CD4-positive, alpha-beta T cell treated with Interleukin-6 at 100 ng/mL for 8 hours (primary cell): ENCODE results near the gene DEGS2.
A peak's percentile ranks its signal among the peaks of the same experiment; 100 is the strongest.

Experiments
- DNase-seq: peaks from one replicate; pipeline ENCODE4 v3.0.0-alpha.2; 2020; ENCODE audit warnings: mixed read lengths, low spot score

DEGS2 gene

GRCh38 chr14:100114109-100114765 is 45.2 kb downstream of the DEGS2 start:
- DNase-seq, result no peak

DNA sequence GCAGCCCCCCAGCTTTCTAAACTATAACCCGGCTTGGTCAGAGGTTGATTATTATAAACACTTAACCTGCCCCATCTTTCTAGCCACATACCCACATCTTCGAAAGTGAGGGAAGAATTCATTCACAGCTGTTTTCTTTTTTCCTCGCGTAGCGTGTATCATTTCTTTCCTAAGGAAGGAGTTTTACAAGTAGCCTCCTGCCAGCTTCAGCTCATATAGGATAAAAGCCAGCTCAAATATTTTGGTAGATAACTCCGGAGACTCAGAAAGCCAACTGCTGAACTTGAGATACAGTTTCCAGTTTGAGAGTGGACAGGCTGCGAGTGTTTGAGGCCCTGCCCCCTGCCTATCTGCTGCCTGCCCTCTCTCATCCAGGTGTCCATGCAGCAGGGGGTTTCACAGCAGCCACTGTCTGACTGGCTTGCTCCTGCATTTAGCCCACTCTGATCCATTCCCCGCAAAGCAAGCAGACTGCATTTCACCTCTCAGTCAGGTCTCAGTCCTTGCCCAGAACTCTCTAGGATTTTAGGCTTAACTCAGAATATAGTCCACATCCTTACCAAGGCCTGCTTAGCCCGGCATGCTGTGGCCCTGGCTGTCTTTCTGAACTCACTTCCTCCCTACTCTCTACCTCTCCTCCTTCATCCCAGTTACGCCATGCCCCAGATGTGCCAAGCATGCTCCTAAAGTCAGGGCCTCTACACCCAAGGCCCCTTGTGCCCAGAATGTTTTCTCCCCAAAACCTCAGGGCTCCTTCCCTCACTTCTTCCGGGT is 47.3 kb downstream of the DEGS2 start:
- DNase-seq, result no peak

DNA sequence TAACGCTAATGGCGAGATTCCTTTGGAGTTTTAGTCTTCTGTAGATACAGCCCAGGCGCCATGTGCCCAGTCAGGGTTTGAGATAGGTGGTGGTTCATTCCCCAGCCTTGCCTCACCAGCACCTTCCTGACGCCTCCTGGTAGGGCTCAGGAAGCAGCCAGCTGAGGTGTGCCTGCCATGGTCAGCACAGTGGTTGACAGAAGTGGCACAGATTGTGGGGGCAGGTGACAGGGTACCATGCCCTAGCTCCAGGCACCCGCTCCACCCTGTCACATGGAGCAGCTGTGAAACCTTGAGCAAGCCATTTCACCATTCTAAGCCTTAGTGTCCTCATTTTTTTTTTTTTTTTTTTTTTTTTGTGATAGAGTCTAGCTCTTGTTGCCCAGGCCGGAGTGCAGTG is 48.6 kb downstream of the DEGS2 start:
- DNase-seq, result no peak

- no peak for DNase-seq
Observed at GRCh38 chr14:100109594-100109955, 49.9 kb downstream of the DEGS2 start.

DNA sequence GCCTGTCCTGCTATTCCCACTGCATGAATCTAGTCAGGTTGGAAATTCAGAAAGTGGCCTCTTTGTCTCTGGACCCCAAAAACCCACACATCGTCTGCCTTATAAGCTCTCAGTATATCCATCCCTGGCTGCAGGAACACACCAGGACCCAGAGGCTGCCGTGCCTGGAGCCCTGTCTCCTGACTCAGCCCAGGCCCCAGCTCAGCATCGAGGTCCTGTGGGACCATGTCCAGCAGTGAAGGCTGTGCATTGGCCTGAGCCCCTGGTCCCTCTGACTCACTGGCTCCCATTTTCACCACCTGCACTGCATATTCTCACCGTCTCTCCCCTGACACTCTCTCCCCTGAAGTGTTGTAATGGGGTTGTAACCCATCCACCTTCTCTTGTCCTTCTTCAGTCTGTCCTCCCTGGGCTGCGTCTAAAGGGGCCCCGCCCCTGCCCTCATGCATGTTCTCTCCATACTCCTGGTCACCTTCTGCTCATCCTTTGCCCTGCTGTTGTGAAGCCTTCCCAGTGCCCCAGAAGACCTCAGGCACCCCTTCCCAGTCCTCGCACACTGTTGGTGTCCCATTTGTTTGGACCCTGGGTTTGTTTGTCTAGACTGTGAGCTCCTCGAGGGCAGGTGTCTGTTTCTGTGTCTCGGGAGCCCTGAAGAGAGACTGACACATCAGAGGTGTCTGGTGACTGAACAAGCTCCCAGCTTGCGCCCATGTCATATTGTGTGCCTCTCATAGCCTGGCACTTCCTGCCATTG is 50.4 kb downstream of the DEGS2 start:
- no peak for DNase-seq

DNA sequence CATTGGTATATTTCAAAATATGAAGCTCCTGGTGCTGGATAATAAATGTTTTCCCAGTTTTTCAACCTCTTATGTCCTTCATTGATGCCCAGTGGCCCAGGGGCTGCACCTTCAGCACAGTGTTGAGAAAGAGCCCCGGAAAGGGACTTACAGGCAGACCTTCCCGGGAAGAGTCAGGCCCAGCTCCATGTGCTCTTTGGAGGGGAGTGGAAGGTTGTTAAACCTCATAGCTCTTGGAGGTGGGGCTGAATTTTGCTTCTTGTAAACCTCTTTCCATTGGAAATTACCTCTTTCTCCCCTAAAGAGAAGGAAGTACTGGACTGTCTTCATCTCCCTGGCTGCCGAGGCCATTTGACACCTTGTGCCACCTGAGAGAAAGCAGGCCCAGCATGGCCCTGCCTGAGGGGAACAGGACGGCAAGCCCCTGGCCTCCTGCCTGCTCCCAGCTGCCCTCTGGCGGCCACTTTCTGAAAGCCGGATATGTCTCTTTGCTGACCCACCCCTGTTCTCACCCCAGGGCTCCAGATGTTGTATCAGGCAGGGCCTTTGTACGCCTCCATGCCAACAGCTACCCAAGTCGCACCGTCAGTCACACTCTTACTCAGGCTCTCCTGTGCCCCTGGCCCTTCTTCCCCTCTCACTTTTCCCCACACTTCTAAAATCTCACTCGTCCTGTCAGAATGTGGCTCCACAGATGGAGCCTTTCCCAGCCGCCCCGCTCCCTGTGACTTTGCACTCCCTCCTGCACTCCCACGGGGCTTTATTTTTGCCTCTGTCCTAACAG is 51.2 kb downstream of the DEGS2 start:
- DNase-seq, result peak; percentile 82

DNA sequence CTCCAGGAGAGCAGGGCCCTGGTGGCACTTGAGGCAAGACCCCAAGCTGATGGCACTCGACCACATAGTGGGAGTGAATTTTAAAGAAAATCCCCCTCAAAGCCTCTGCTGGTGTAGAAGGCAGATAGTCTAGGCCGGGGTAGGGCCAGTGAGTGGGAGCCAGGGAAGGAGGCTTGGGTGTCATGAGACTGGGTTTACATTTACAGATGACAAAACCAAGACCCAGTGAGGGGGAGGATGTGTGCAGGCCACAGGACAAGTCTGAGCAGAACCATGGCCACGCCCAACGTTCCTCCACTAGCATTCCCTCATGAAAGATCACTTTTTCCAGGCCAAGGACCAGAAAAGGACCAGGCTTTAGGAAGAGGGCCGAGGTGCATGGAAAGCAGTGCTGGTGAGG is 52.2 kb downstream of the DEGS2 start:
- no peak for DNase-seq

- peak; percentile 36 for DNase-seq
Observed at GRCh38 chr14:100106250-100107112, 53.0 kb downstream of the DEGS2 start.

GRCh38 chr14:100105357-100106169 is 53.9 kb downstream of the DEGS2 start:
- DNase-seq, result no peak

DNA sequence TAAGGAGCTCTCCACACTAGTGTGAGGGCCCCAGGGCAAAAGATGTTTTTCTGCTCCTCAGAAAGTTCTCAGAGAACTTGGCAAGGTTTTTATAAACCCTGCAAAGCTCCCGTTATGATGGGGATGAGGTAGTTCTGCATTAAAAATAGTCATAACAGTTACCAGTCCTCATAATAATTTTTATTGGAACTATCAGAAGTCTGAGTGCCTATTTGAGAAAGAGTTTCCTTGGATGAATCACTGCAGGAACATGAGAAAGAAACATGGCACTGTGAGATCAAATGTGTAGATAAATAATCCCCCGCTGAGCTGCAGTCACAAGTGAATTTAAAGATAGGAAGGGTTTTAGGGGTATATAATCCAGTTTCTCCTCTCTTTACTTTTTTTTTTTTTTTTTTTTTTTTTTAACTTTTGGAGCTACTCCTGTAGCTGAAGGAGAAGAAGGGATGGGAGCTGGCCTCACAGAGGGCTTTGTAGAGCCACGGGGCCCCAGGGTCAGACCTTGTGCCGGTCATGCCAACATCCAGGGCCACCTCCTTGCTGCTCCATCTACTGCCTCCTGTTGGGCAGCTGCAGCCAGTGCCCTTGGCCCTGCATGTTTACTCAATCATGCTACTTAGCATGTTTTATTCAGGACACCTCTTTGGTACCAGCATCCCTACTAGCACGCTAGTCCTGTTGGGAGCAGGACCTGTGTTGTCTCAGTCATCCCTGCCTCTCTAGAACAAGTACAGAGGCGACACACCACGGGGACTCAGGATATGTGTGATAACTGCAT is 54.7 kb downstream of the DEGS2 start:
- DNase-seq, result no peak

DNA sequence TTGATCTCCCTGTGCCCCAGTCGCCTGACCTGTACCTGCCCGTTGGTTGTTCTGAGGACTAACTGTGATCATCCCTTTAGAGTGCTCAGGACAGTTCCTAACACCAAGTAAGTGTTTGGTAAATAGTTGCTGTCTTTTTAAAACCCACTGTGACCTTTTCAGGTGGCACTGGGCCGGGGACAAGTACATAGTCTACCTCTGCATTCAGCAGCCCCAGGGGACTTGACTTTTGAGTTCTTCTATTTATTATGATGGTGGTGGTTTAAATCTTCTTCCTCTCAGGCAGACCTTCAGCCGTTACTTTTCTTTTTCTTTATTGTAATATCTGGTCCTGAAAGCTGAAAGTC is 55.5 kb downstream of the DEGS2 start:
- DNase-seq, result no peak

- DNase-seq, result no peak
Observed at GRCh38 chr14:100103250-100104005, 56.0 kb downstream of the DEGS2 start.

GRCh38 chr14:100102156-100102785 is 57.2 kb downstream of the DEGS2 start:
- DNase-seq, result no peak

- no peak for DNase-seq
Observed at GRCh38 chr14:100100032-100100703, 59.3 kb downstream of the DEGS2 start.

DNA sequence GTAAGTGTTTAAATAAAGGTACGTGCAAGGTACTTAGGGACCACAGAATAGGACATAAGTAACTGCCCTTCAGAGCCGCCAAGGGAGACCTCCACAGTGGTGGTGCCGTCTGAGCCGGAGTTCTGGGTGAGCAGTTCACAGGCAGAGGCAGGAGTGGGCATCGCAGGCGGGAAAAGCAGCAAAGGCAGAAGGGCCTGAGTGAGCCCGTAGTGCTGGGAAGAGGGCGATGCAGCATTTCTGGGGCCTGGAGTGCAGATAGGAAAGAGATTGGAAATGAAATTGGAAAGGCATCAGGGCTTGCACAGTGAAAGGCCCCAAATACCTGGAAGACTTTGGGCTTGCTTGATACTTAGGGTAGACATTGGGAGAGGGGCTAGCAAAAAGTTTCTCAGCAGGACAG is 61.3 kb downstream of the DEGS2 start:
- DNase-seq, result no peak

GRCh38 chr14:100096656-100097055 is 62.8 kb downstream of the DEGS2 start:
- DNase-seq, result no peak
